PC-3 (cell line): ENCODE measurements around the gene TSPAN4.

ENCODE experiments used
- EZH2 ChIP-seq: fragments of 300-600 bp; sonication (generic); IDR thresholded peaks from one replicate; pipeline ENCODE4 v1.6.1; 2017; ENCODE audit warnings: antibody characterized with exemption, mild to moderate bottlenecking, low read length; ENCODE audit not compliant: unreplicated experiment
- EZH2phosphoT487 ChIP-seq: fragments of 300-600 bp; sonication (generic); IDR thresholded peaks from 2 replicates; pipeline ENCODE4 v1.6.1; 2018; ENCODE audit warnings: mild to moderate bottlenecking, antibody characterized with exemption, low read length, borderline replicate concordance
- TF ChIP-seq, protein P1 (sequence below): fragments of 300-600 bp; sonication (generic); conservative IDR thresholded peaks from 2 replicates; pipeline ENCODE4 v1.5.1; 2017; ENCODE audit warnings: antibody characterized with exemption, low read depth, mild to moderate bottlenecking, low read length

DNA sequence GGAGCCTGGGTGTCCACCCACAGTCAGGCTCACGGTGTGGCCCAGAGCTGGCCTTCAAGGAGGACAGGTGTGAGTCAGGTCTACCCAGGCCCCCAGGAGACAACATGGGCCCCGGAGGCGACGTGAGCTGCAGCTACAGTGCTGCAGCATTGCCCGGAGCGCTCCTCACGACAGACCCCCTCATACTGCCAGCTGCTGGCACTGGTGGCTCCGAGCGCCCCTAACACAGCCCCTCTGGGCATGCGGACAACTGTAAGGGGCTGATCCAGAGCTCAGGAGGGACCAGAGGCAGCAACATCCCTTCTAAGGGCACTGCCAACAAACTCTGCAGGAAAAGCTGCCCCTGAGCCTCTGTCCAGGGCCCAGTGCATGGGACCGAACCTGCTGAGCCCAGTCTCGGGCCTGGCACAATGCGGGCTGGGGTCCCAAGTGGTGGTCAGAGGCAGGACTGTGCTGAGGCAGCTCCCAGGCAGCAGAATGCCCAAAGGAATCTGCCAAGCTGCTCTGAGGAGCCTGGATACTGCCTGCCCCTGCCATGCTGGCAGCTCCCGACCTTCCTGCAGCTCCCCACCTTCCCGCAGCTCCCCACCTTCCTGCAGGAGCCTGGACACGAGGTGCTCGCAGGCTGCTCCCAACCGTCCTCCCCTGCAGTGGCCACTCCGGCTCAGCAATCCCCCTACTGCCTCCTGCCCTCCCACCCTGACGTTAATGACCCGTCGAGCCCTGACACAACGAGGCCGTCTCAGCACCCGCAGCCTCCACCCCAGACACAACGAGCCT lies 52.9 kb downstream of the TSPAN4 start:
- TF ChIP-seq EZH2phosphoT487 (no peak), EZH2 (no peak)
- TF ChIP-seq, protein P1, sequence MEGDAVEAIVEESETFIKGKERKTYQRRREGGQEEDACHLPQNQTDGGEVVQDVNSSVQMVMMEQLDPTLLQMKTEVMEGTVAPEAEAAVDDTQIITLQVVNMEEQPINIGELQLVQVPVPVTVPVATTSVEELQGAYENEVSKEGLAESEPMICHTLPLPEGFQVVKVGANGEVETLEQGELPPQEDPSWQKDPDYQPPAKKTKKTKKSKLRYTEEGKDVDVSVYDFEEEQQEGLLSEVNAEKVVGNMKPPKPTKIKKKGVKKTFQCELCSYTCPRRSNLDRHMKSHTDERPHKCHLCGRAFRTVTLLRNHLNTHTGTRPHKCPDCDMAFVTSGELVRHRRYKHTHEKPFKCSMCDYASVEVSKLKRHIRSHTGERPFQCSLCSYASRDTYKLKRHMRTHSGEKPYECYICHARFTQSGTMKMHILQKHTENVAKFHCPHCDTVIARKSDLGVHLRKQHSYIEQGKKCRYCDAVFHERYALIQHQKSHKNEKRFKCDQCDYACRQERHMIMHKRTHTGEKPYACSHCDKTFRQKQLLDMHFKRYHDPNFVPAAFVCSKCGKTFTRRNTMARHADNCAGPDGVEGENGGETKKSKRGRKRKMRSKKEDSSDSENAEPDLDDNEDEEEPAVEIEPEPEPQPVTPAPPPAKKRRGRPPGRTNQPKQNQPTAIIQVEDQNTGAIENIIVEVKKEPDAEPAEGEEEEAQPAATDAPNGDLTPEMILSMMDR, result no peak
